Gastrocnemius medialis (tissue), 4 donors: ENCODE measurements around the gene SRP9.

Source experiments
- POLR2A ChIP-seq, 2 donors: fragments of 450-650 bp; IDR thresholded peaks; one replicate each; pipeline ENCODE4 v1.6.1; 2017; ENCODE audit warnings: antibody characterized with exemption in 2 of 2, mild to moderate bottlenecking in 2 of 2, moderate library complexity in 2 of 2
- TF ChIP-seq, protein P1 (sequence below), 5 experiments: fragments of 450-650 bp in 3 of 5; fragments of 200-600 bp in 2 of 5; sonication (generic) in 2 of 5; IDR thresholded peaks in 4 of 5; conservative IDR thresholded peaks in 1 of 5; 1 replicate in 4 of 5; 2 replicates in 1 of 5; pipeline ENCODE4 v1.5.1; 2016 to 2019; ENCODE audit warnings: antibody characterized with exemption in 5 of 5, mild to moderate bottlenecking in 3 of 5, moderate library complexity in 3 of 5

DNA sequence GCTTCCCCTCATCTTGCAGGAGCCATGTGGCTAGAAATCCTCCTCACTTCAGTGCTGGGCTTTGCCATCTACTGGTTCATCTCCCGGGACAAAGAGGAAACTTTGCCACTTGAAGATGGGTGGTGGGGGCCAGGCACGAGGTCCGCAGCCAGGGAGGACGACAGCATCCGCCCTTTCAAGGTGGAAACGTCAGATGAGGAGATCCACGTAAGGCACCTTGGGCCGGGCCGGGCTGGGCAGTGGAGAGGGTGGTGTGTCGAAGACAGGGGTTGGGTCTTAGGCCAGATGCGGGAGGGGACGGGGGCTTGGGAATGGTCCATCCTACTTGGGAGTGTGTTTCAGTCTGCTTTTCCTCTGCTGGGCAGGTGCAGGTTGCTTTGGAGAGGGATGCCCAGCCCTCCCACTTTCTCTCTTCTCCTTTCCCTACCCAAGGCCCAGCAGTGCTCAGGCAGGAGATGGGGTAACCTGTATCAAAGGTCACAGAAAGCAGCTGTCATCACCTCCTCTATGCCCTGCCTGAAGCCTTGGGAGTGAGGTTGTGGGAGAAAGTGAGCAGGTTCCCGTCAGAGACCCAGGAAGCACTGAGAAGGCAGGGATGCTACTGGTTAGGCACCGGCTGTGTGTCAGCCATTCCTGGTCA lies 51.2 kb downstream of the SRP9 start:
- TF ChIP-seq, protein P1, sequence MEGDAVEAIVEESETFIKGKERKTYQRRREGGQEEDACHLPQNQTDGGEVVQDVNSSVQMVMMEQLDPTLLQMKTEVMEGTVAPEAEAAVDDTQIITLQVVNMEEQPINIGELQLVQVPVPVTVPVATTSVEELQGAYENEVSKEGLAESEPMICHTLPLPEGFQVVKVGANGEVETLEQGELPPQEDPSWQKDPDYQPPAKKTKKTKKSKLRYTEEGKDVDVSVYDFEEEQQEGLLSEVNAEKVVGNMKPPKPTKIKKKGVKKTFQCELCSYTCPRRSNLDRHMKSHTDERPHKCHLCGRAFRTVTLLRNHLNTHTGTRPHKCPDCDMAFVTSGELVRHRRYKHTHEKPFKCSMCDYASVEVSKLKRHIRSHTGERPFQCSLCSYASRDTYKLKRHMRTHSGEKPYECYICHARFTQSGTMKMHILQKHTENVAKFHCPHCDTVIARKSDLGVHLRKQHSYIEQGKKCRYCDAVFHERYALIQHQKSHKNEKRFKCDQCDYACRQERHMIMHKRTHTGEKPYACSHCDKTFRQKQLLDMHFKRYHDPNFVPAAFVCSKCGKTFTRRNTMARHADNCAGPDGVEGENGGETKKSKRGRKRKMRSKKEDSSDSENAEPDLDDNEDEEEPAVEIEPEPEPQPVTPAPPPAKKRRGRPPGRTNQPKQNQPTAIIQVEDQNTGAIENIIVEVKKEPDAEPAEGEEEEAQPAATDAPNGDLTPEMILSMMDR (IDR thresholded peaks at IDR 0.05 in 4 of 5, conservative IDR thresholded peaks at IDR 0.05 in 1 of 5) = no peak
- TF ChIP-seq POLR2A (IDR thresholded peaks at IDR 0.05) = no peak
